Neural progenitor cell (in vitro differentiated cells): ENCODE measurements around the gene SWT1.

Source experiments
- CTCF ChIP-seq: fragments of 200-600 bp; sonication (generic); IDR thresholded peaks from 2 replicates; pipeline ENCODE4 v1.5.1; 2017; ENCODE audit warnings: antibody characterized with exemption, mild to moderate bottlenecking
- EZH2 ChIP-seq: fragments of 200-600 bp; sonication (generic); IDR thresholded peaks from 2 replicates; pipeline ENCODE4 v1.6.1; 2017; ENCODE audit warnings: antibody characterized with exemption, mild to moderate bottlenecking, moderate library complexity
- EZH2phosphoT487 ChIP-seq: fragments of 200-600 bp; sonication (generic); IDR thresholded peaks from 2 replicates; pipeline ENCODE4 v1.6.1; 2017; ENCODE audit warnings: antibody characterized with exemption

DNA sequence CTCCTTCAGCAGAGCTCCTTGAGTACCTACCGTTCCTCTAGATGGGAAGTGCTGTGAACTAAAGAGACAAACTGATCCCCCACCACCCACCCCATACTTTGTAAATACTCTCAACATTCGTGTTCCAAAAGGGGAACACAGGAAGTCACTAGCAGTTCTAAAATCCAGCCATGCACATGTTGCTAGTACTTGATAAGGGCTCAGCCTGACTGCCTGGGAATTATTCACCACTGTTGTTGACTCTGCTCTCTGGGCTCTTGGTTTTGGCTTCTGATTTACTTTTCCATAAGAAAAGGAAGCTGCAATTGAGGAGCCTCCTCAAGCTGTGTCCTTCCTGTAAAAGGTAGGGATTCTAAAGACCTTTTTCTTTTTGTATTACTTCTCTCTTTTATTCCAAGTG lies 92.6 kb downstream of the SWT1 start:
- no peak for TF ChIP-seq CTCF
- TF ChIP-seq EZH2 = no peak
- no peak for TF ChIP-seq EZH2phosphoT487
